Parathyroid adenoma (tissue), 2 donors: ENCODE results near the gene RAPGEF2.

Experiments used
- H2AFZ ChIP-seq: fragments of 300-600 bp; sonication (generic); one replicate; pipeline ENCODE4 v1.7.0; 2017; ENCODE audit warnings: antibody characterized with exemption, mild to moderate bottlenecking
- H3K27ac ChIP-seq: fragments of 300-600 bp; sonication (generic); one replicate; pipeline ENCODE4 v1.7.0; 2017
- H3K27me3 ChIP-seq: fragments of 300-600 bp; sonication (generic); one replicate; pipeline ENCODE4 v1.7.0; 2017; ENCODE audit warnings: low read length; ENCODE audit not compliant: control insufficient read depth, insufficient read depth
- H3K36me3 ChIP-seq: fragments of 300-600 bp; sonication (generic); one replicate; pipeline ENCODE4 v1.7.0; 2017; ENCODE audit warnings: low read length; ENCODE audit not compliant: control insufficient read depth, insufficient read depth
- H3K4me1 ChIP-seq: fragments of 300-600 bp; sonication (generic); one replicate; pipeline ENCODE4 v1.7.0; 2017; ENCODE audit warnings: control low read depth
- H3K4me2 ChIP-seq: fragments of 300-600 bp; sonication (generic); one replicate; pipeline ENCODE4 v1.7.0; 2017; ENCODE audit warnings: low read length
- H3K4me3 ChIP-seq: fragments of 300-600 bp; sonication (generic); one replicate; pipeline ENCODE4 v1.7.0; 2017; ENCODE audit warnings: low read depth, low read length
- H3K79me2 ChIP-seq: fragments of 300-600 bp; sonication (generic); one replicate; pipeline ENCODE4 v1.7.0; 2017; ENCODE audit warnings: control low read depth
- H3K9ac ChIP-seq: fragments of 300-600 bp; sonication (generic); one replicate; pipeline ENCODE4 v1.7.0; 2017; ENCODE audit warnings: mild to moderate bottlenecking
- H3K9me3 ChIP-seq: fragments of 300-600 bp; sonication (generic); one replicate; pipeline ENCODE4 v1.7.0; 2017; ENCODE audit warnings: low read length; ENCODE audit not compliant: control insufficient read depth
- TF ChIP-seq, protein P1 (sequence below): fragments of 300-600 bp; sonication (generic); IDR thresholded peaks from one replicate; pipeline ENCODE4 v1.7.0; 2017; ENCODE audit warnings: antibody characterized with exemption, mild to moderate bottlenecking
- donor health status: primary hyperparathyroidism.

RAPGEF2 gene

DNA sequence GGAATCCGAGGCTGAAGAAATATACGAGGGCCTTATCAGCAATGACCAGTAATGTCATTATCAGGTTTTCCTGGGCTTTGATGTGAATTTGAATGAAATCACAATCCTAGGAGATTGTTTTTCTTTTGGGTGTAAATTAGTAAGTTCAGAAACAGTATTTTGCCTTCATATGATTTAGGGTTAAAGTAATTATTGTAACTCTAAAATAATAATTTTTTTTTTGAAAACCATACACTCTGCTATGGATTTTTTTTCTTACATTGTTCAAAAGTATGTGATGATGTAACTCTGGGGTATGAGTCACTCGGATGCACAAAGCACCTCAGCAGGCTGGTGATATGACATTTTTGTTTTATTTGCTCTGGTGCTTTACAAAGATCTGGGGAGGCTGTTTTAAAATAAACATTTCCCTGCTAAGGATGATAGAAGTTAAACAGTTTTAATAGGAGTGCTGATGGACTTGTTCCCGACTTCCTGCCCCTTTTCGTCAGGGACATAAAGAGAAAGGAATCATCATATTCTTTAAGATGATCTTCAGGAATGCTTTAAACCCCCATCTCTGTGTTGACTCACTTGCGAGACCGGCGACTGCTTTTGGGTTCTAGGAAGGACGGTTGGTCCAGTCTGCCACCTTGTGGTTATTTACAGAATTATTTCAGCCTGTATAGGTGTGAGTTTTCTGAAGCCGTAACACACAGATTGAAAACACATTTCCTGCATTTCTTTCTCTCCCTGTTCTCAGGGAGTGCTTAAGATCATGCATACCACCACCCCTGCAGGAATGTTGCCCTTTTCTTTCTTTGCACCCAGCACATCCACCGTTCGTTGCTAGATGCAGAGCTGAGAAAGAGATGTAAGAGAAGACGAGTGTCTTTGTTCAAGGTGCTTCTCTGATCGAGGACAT lies 72.5 kb downstream of the RAPGEF2 start:
- no peak overlapping the region for H3K9ac ChIP-seq
- H3K79me2 ChIP-seq, result peaks cover 8% of the 10 kb centered on the region
- no peaks in the 10 kb centered on the region for H3K9me3 ChIP-seq
- H3K36me3 ChIP-seq, result no peaks in the 10 kb centered on the region
- TF ChIP-seq, protein P1, sequence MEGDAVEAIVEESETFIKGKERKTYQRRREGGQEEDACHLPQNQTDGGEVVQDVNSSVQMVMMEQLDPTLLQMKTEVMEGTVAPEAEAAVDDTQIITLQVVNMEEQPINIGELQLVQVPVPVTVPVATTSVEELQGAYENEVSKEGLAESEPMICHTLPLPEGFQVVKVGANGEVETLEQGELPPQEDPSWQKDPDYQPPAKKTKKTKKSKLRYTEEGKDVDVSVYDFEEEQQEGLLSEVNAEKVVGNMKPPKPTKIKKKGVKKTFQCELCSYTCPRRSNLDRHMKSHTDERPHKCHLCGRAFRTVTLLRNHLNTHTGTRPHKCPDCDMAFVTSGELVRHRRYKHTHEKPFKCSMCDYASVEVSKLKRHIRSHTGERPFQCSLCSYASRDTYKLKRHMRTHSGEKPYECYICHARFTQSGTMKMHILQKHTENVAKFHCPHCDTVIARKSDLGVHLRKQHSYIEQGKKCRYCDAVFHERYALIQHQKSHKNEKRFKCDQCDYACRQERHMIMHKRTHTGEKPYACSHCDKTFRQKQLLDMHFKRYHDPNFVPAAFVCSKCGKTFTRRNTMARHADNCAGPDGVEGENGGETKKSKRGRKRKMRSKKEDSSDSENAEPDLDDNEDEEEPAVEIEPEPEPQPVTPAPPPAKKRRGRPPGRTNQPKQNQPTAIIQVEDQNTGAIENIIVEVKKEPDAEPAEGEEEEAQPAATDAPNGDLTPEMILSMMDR, result peak; percentile 81
- H3K27ac ChIP-seq, result no peak overlapping the region
- no peak overlapping the region for H3K4me2 ChIP-seq
- H3K4me3 ChIP-seq, result no peak overlapping the region
- H3K27me3 ChIP-seq, result no peaks in the 10 kb centered on the region
- no peak overlapping the region for H2AFZ ChIP-seq
- no peaks in the 10 kb centered on the region for H3K4me1 ChIP-seq

DNA sequence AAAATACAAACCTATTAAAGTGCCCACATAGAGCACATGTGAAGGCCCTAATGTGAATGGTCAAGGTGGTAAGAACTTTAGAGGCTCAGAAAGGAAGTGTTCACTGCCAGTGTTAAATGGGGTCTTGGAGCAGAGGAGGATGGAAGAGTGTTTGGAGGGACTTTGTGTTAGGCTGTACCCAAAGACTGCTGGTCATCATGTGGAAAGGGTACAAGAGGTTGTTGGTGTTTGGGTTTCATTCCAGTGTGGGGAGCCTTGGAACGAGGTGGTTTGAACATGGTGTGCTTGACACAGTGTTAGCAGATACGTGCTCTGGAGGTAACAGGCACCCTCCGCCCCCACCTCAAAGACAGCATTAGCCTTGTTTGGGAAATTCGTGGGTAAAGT lies 73.1 kb downstream of the RAPGEF2 start:
- Histone ChIP-seq H3K9ac (no peak overlapping the region), H3K4me3 (no peak overlapping the region)
- TF ChIP-seq, protein P1, result no peak

GRCh38 chr4:159177265-159178150 lies 74.6 kb downstream of the RAPGEF2 start:
- TF ChIP-seq, protein P1, result no peak
- no peak overlapping the region for H3K4me3 ChIP-seq
- H3K36me3 ChIP-seq, result no peaks in the 10 kb centered on the region
- no peak overlapping the region for H3K4me2 ChIP-seq
- H3K9me3 ChIP-seq, result no peaks in the 10 kb centered on the region
- no peak overlapping the region for H2AFZ ChIP-seq
- H3K27ac ChIP-seq, result no peak overlapping the region
- peaks cover 9% of the 10 kb centered on the region for H3K79me2 ChIP-seq
- H3K27me3 ChIP-seq, result no peaks in the 10 kb centered on the region
- no peak overlapping the region for H3K9ac ChIP-seq
- H3K4me1 ChIP-seq, result no peaks in the 10 kb centered on the region

More for the DNA sequence above, 73.1 kb downstream of the RAPGEF2 start:
- Histone ChIP-seq H3K79me2 (peaks cover 9% of the 10 kb centered on the region), H3K27me3 (no peaks in the 10 kb centered on the region), H2AFZ (no peak overlapping the region), H3K4me1 (no peaks in the 10 kb centered on the region), H3K9me3 (no peaks in the 10 kb centered on the region), H3K4me2 (no peak overlapping the region), H3K27ac (no peak overlapping the region), H3K36me3 (no peaks in the 10 kb centered on the region)

GRCh38 chr4:159178151-159178546 lies 75.3 kb downstream of the RAPGEF2 start:
- Histone ChIP-seq H3K27ac (no peak overlapping the region), H3K4me2 (no peak overlapping the region), H3K36me3 (no peaks in the 10 kb centered on the region), H3K27me3 (no peaks in the 10 kb centered on the region), H2AFZ (no peak overlapping the region), H3K9me3 (no peaks in the 10 kb centered on the region), H3K9ac (no peak overlapping the region), H3K4me1 (no peaks in the 10 kb centered on the region), H3K79me2 (peaks cover 9% of the 10 kb centered on the region), H3K4me3 (no peak overlapping the region)
- TF ChIP-seq, protein P1, result no peak
